Vagina (tissue), 2 donors: Measurements from ENCODE around the gene REXO5.

Source experiments
- CTCF ChIP-seq, 3 experiments: fragments of 450-650 bp in 2 of 3; fragments of 200-600 bp in 1 of 3; sonication (generic) in 1 of 3; IDR thresholded peaks; one replicate each; pipeline ENCODE4 v1.5.1; 2017 to 2019; ENCODE audit warnings: antibody characterized with exemption in 3 of 3, mild to moderate bottlenecking in 2 of 3, moderate library complexity in 2 of 3
- POLR2A ChIP-seq, 2 donors: fragments of 450-650 bp; IDR thresholded peaks; one replicate each; pipeline ENCODE4 v1.6.1; 2017; ENCODE audit warnings: antibody characterized with exemption in 2 of 2, mild to moderate bottlenecking in 2 of 2, moderate library complexity in 2 of 2

GRCh38 chr16:20844588-20844987 lies 38.3 kb downstream of the REXO5 start:
- TF ChIP-seq CTCF (IDR thresholded peaks at IDR 0.05) (no peak), POLR2A (IDR thresholded peaks at IDR 0.05) (no peak)
